IPS DF 4.7 (cell line): ENCODE results near the gene INSYN1.

ENCODE experiments used
- DNase-seq: peaks from one replicate; pipeline ENCODE4 v3.0.0-alpha.2; 2013; ENCODE audit warnings: low spot score; ENCODE audit errors: extremely low read depth

Gene INSYN1

DNA sequence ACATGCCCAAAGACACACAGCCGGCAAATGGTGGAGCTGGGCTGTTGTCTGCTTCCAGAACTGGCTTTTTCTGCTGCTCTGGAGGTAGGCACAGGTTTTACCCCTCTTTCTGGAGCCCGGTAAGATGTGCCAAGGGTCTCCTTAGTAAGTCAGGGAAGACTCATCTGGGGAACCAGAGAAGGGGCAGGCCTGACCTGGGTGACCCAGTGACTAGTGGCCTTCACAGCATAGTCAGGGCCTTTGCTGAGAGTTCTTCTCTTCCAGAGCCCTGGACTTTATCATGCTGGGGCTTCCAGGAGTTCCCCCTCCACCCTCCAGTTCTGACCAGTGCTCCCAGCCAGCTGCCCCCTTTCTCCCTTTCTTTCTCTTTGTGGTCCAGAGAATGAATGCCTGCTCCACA, 65.8 kb downstream of the INSYN1 start:
- no peak for DNase-seq

DNA sequence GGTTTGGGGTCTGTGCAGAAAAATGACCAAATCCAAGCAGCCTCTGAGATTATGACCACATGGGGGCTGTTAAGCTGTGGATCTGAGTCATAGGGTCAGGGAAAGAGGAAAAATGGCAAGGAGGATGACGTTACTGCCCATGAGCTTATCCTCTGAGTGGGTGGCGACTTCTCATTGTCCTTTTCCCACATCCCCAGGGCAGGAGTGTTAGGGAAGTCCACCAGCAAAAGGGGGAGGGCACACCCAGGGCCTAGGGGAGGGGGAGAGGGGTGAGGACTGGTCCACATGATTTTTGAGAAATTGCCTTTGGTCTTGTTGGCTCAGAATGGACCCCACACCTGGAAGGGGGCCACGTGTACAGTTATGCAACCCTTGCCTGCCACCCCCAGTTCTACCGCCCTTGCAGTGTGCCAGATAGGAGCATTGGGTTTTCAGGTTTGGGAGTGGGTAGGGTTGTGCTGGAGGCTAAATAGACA, 66.3 kb downstream of the INSYN1 start:
- no peak for DNase-seq

DNA sequence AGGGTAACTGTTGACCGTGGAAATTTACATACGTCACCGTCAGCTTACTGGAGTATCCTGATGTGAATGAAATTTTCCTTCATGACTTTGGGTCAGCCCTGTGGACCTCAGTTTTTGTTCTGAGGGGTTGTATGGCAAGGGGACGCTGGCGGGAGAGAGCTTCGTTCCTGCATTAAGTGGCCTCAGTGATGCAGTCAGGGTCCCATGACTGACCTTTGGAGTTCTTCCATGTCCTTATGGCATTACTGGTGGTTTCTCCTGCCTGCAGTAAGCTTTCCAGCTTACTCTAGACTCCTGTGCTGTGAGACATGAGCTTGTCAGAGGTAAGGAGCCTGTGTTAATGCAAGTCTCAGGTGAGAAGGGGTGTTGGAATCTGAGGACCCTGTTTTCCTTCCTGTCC, 67.2 kb downstream of the INSYN1 start:
- DNase-seq = no peak
